ENCODE data around the gene HCN4. TPM values are rescaled to one million over a fixed set of nuclear protein-coding genes. Genes with fewer than 3 reads are reported as not detected.

Gene HCN4
- total RNA-seq, 1 experiment from 2014 or later, result 0.09 TPM

DNA sequence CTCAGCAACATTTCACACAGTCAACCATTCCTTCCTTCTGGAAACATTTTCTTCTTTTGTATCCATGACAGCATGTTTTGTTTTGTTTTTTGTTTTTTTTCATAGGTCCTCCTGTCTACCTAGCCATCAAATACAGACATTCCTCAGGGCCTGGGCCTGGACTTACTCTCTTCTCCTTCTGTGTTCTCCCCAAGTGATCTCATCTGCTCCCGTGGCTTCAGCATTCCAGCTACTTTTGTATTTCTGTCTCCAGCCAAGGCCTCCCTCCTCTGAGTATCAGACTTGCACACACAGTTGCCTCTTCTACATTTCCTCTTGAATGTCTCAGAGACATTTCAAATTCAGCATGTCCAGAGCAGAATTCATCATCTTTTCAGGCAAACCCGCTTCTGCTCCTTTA is 82.4 kb downstream of the HCN4 start:
- TF ChIP-seq EZH2 (IDR thresholded peaks at IDR 0.05; ENCODE audit: borderline replicate concordance, low read depth, low read length, poor library complexity, severe bottlenecking) (no peak), CTCF (conservative IDR thresholded peaks at IDR 0.05; ENCODE audit: low read depth, low read length) (no peak)
- Histone ChIP-seq H3K27ac (ENCODE audit: low read depth, low read length, poor library complexity, severe bottlenecking) (no peak overlapping the region), H3K4me3 (ENCODE audit: low read depth, low read length, poor library complexity, severe bottlenecking) (no peak overlapping the region), H3K4me1 (ENCODE audit: insufficient read depth, low read length, poor library complexity, severe bottlenecking) (no peaks in the 10 kb centered on the region), H3K36me3 (ENCODE audit: insufficient read depth, low read length, poor library complexity, severe bottlenecking) (peaks cover 17% of the 10 kb centered on the region), H3K9me3 (ENCODE audit: low read depth, low read length, poor library complexity, severe bottlenecking) (no peaks in the 10 kb centered on the region), H3K27me3 (replicated peaks; ENCODE audit: insufficient read depth, low read depth, low read length, poor library complexity) (no peaks in the 10 kb centered on the region)
- BruUV-seq (replicated peaks), result no TSS peak
- no peak for DNase-seq (ENCODE audit: low spot score)
- ChIA-PET CTCF (no interaction called here), POLR2A (ENCODE audit: low non-redundant PET) (no interaction called here)
- intact Hi-C loops (cut with micrococcal nuclease; ENCODE audit: unreplicated experiment), result no loop called here

- Histone ChIP-seq H3K27me3 (replicated peaks; ENCODE audit: insufficient read depth, low read depth, low read length, poor library complexity) (no peaks in the 10 kb centered on the region), H3K36me3 (ENCODE audit: insufficient read depth, low read length, poor library complexity, severe bottlenecking) (peaks cover 12% of the 10 kb centered on the region), H3K27ac (ENCODE audit: low read depth, low read length, poor library complexity, severe bottlenecking) (no peak overlapping the region), H3K4me3 (ENCODE audit: low read depth, low read length, poor library complexity, severe bottlenecking) (no peak overlapping the region), H3K9me3 (ENCODE audit: low read depth, low read length, poor library complexity, severe bottlenecking) (no peaks in the 10 kb centered on the region), H3K4me1 (ENCODE audit: insufficient read depth, low read length, poor library complexity, severe bottlenecking) (no peaks in the 10 kb centered on the region)
- peak; percentile 21 for DNase-seq (ENCODE audit: low spot score)
- CTCF ChIA-PET, result interaction anchor here (0.6 kb wide), 1 partner anchor 275 kb away, joined by 5 read pairs; no protein-coding TSS in a partner anchor
- TF ChIP-seq CTCF (conservative IDR thresholded peaks at IDR 0.05; ENCODE audit: low read depth, low read length) (peak; percentile 39), EZH2 (IDR thresholded peaks at IDR 0.05; ENCODE audit: borderline replicate concordance, low read depth, low read length, poor library complexity, severe bottlenecking) (no peak)
- no TSS peak for BruUV-seq (replicated peaks)
- intact Hi-C loops (cut with micrococcal nuclease; ENCODE audit: unreplicated experiment), result no loop called here
- POLR2A ChIA-PET (ENCODE audit: low non-redundant PET), result no interaction called here
Observed at GRCh38 chr15:73284090-73284716, 84.6 kb downstream of the HCN4 start.

DNA sequence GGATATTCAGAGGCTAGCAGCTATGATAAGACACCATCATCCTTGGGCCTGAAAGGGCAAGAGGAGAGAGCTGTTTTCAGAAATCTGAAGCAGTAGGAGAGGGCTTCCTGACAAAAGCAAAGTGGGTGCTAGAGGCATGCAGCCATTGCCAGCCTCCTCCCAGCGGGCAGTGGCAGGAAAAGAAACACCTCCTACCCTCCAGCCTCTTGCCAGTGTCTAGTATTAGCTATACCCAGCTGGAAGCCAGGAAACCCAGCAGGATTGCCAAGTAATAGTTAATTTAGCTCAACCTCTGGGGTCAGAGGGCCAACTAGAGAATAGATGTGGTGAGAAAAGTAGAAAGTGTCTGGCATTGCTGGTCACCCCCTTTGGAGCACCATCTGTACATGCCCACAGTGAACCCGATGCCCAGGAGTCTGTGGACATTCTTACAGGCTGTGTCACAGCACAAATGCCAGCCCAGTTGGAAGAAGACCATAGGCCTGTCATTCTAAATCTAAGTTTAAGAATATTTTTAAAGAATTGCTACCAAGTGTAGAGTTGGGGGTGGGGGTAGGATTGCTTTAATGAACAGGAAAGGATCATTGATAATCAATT is 85.3 kb downstream of the HCN4 start:
- no TSS peak for BruUV-seq (replicated peaks)
- DNase-seq (ENCODE audit: low spot score), result no peak
- Histone ChIP-seq H3K27ac (ENCODE audit: low read depth, low read length, poor library complexity, severe bottlenecking) (no peak overlapping the region), H3K27me3 (replicated peaks; ENCODE audit: insufficient read depth, low read depth, low read length, poor library complexity) (no peaks in the 10 kb centered on the region), H3K4me1 (ENCODE audit: insufficient read depth, low read length, poor library complexity, severe bottlenecking) (no peaks in the 10 kb centered on the region), H3K4me3 (ENCODE audit: low read depth, low read length, poor library complexity, severe bottlenecking) (no peak overlapping the region), H3K36me3 (ENCODE audit: insufficient read depth, low read length, poor library complexity, severe bottlenecking) (peaks cover 10% of the 10 kb centered on the region), H3K9me3 (ENCODE audit: low read depth, low read length, poor library complexity, severe bottlenecking) (no peaks in the 10 kb centered on the region)
- intact Hi-C loops (cut with micrococcal nuclease; ENCODE audit: unreplicated experiment), result no loop called here
- ChIA-PET CTCF (no interaction called here), POLR2A (ENCODE audit: low non-redundant PET) (no interaction called here)
- no peak for TF ChIP-seq CTCF (conservative IDR thresholded peaks at IDR 0.05; ENCODE audit: low read depth, low read length)

Measured in A673 (cell line).